ENCODE results near the gene CENPO.

- no peak for TF ChIP-seq POLR2AphosphoS5 (IDR thresholded peaks at IDR 0.05; ENCODE audit: insufficient read depth, low read depth, low read length)
- TF ChIP-seq, protein P1, sequence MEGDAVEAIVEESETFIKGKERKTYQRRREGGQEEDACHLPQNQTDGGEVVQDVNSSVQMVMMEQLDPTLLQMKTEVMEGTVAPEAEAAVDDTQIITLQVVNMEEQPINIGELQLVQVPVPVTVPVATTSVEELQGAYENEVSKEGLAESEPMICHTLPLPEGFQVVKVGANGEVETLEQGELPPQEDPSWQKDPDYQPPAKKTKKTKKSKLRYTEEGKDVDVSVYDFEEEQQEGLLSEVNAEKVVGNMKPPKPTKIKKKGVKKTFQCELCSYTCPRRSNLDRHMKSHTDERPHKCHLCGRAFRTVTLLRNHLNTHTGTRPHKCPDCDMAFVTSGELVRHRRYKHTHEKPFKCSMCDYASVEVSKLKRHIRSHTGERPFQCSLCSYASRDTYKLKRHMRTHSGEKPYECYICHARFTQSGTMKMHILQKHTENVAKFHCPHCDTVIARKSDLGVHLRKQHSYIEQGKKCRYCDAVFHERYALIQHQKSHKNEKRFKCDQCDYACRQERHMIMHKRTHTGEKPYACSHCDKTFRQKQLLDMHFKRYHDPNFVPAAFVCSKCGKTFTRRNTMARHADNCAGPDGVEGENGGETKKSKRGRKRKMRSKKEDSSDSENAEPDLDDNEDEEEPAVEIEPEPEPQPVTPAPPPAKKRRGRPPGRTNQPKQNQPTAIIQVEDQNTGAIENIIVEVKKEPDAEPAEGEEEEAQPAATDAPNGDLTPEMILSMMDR (IDR thresholded peaks at IDR 0.05; ENCODE audit: extremely low read depth in 1 of 2, insufficient read depth in 1 of 2, low read depth in 1 of 2, low read length in 2 of 2) = no peak
- TF ChIP-seq MAX (IDR thresholded peaks at IDR 0.05; ENCODE audit: insufficient read depth, insufficient read length) = no peak
These were observed 39.9 kb downstream of the CENPO start for GRCh38 chr2:24832931-24833701.

Measured in endothelial cell of umbilical vein (primary cell).